Occipital lobe (tissue), 2 donors: Measurements from ENCODE around the gene CLIP4. TPM values are rescaled to one million over a fixed set of nuclear protein-coding genes. Genes with fewer than 3 reads are reported as not detected.

Experiments
- DNase-seq: peaks from one replicate; lab custom pipeline; 2025; lab: John Stamatoyannopoulos, UW
- total RNA-seq: library from RNA; depleted of rRNA; stranded (reverse); fragments of >200 nt; gene quantifications from one replicate; pipeline ENCODE4 v1.2.3, GENCODE V29; 2014

CLIP4 gene
- total RNA-seq, 1 donor from 2014 or later, result 51.5 TPM

- no peak for DNase-seq
Measured at GRCh38 chr2:29134933-29135332, 19.7 kb downstream of the CLIP4 start.

- DNase-seq, result no peak
Measured at GRCh38 chr2:29139152-29139551, 23.9 kb downstream of the CLIP4 start.

GRCh38 chr2:29139731-29140130 is 24.5 kb downstream of the CLIP4 start:
- no peak for DNase-seq

- no peak for DNase-seq
Measured at GRCh38 chr2:29143657-29144056, 28.4 kb downstream of the CLIP4 start.

- DNase-seq, result no peak
Measured at GRCh38 chr2:29146197-29146596, 31.0 kb downstream of the CLIP4 start.

GRCh38 chr2:29147963-29148362 is 32.7 kb downstream of the CLIP4 start:
- DNase-seq, result no peak

GRCh38 chr2:29154610-29155009 is 39.4 kb downstream of the CLIP4 start:
- no peak for DNase-seq

- DNase-seq, result no peak
Measured at GRCh38 chr2:29155578-29155977, 40.4 kb downstream of the CLIP4 start.

GRCh38 chr2:29157131-29157530 is 41.9 kb downstream of the CLIP4 start:
- no peak for DNase-seq

GRCh38 chr2:29159125-29159524 is 43.9 kb downstream of the CLIP4 start:
- DNase-seq, result no peak

- DNase-seq, result no peak
Measured at GRCh38 chr2:29160184-29160583, 45.0 kb downstream of the CLIP4 start.

- no peak for DNase-seq
Measured at GRCh38 chr2:29162204-29162928, 47.2 kb downstream of the CLIP4 start.

GRCh38 chr2:29164091-29164846 is 49.1 kb downstream of the CLIP4 start:
- no peak for DNase-seq

GRCh38 chr2:29165362-29166241 is 50.4 kb downstream of the CLIP4 start:
- DNase-seq, result no peak

- DNase-seq, result no peak
Measured at GRCh38 chr2:29166242-29167039, 51.2 kb downstream of the CLIP4 start.

- DNase-seq, result no peak
Measured at GRCh38 chr2:29174937-29175336, 59.7 kb downstream of the CLIP4 start.

GRCh38 chr2:29175338-29175737 is 60.1 kb downstream of the CLIP4 start:
- no peak for DNase-seq

- DNase-seq, result no peak
Measured at GRCh38 chr2:29182334-29182733, 67.1 kb downstream of the CLIP4 start.

- DNase-seq, result no peak
Measured at GRCh38 chr2:29182920-29183319, 67.7 kb downstream of the CLIP4 start.

GRCh38 chr2:29184531-29184930 is 69.3 kb downstream of the CLIP4 start:
- DNase-seq, result no peak

- DNase-seq, result no peak
Measured at GRCh38 chr2:29186817-29187216, 71.6 kb downstream of the CLIP4 start.
